Measurements from ENCODE around the gene ACSBG1.

ACSBG1 gene

GRCh38 chr15:78201281-78202190 lies 32.8 kb downstream of the ACSBG1 start:
- Histone ChIP-seq H3K4me2 (ENCODE audit: low read length, poor library complexity, severe bottlenecking) (no peak overlapping the region), H3K27me3 (ENCODE audit: control insufficient read depth in 1 of 2, insufficient read depth in 1 of 2, low read length in 2 of 2) (peaks cover 3 to 59% of the 10 kb centered on the region in 2 experiments), H4K8ac (ENCODE audit: low read length) (no peak overlapping the region), H3K4ac (ENCODE audit: low read depth in 1 of 2, low read length in 2 of 2) (no peak overlapping the region), H3K23ac (ENCODE audit: low read length in 2 of 2) (no peak overlapping the region), H3K27ac (ENCODE audit: low read length, poor library complexity, severe bottlenecking) (no peak overlapping the region), H2AK5ac (ENCODE audit: low read length, severe bottlenecking) (no peak overlapping the region), H3K18ac (ENCODE audit: low read depth in 1 of 2, low read length in 2 of 2) (no peak overlapping the region), H3K79me1 (replicated peaks; ENCODE audit: low read length, poor library complexity, severe bottlenecking) (no peaks in the 10 kb centered on the region), H3K9ac (ENCODE audit: low read length) (no peak overlapping the region), H2BK120ac (ENCODE audit: low read depth, low read length) (no peak overlapping the region), H2BK12ac (ENCODE audit: low read length in 2 of 2) (no peak overlapping the region), H2BK15ac (ENCODE audit: low read depth, poor library complexity, severe bottlenecking) (no peak overlapping the region), H4K91ac (ENCODE audit: low read length) (no peak overlapping the region), H3K4me3 (ENCODE audit: insufficient read depth in 1 of 2, low read depth in 1 of 2, low read length in 2 of 2) (no peak overlapping the region), H3K36me3 (ENCODE audit: control insufficient read depth in 1 of 2, insufficient read depth in 2 of 2, low read depth in 1 of 2, low read length in 2 of 2) (no peaks in the 10 kb centered on the region), H3K9me3 (ENCODE audit: control insufficient read depth, low read length) (no peaks in the 10 kb centered on the region), H2AFZ (ENCODE audit: low read depth, low read length) (no peak overlapping the region), H3K14ac (ENCODE audit: low read length in 2 of 2) (no peak overlapping the region), H3K4me1 (ENCODE audit: control insufficient read depth, insufficient read depth, low read depth, low read length) (peaks cover 17% of the 10 kb centered on the region), H2BK5ac (ENCODE audit: low read depth, low read length, poor library complexity, severe bottlenecking) (no peak overlapping the region)
- no peak for DNase-seq
- WGBS = 79% methylated on average over 8 of the region's 10 CpGs

- Histone ChIP-seq H2AK5ac (ENCODE audit: low read length, severe bottlenecking) (no peak overlapping the region), H3K9me3 (ENCODE audit: control insufficient read depth, low read length) (no peaks in the 10 kb centered on the region), H3K23ac (ENCODE audit: low read length in 2 of 2) (no peak overlapping the region), H2BK120ac (ENCODE audit: low read depth, low read length) (no peak overlapping the region), H3K4me3 (ENCODE audit: insufficient read depth in 1 of 2, low read depth in 1 of 2, low read length in 2 of 2) (no peak overlapping the region), H3K79me1 (replicated peaks; ENCODE audit: low read length, poor library complexity, severe bottlenecking) (no peaks in the 10 kb centered on the region), H3K4me1 (ENCODE audit: control insufficient read depth, insufficient read depth, low read depth, low read length) (peaks cover 8% of the 10 kb centered on the region), H2BK15ac (ENCODE audit: low read depth, poor library complexity, severe bottlenecking) (no peak overlapping the region), H3K9ac (ENCODE audit: low read length) (no peak overlapping the region), H3K27ac (ENCODE audit: low read length, poor library complexity, severe bottlenecking) (no peak overlapping the region), H2AFZ (ENCODE audit: low read depth, low read length) (no peak overlapping the region), H3K4ac (ENCODE audit: low read depth in 1 of 2, low read length in 2 of 2) (no peak overlapping the region), H3K27me3 (ENCODE audit: control insufficient read depth in 1 of 2, insufficient read depth in 1 of 2, low read length in 2 of 2) (peaks cover 3 to 59% of the 10 kb centered on the region in 2 experiments), H3K36me3 (ENCODE audit: control insufficient read depth in 1 of 2, insufficient read depth in 2 of 2, low read depth in 1 of 2, low read length in 2 of 2) (no peaks in the 10 kb centered on the region), H3K4me2 (ENCODE audit: low read length, poor library complexity, severe bottlenecking) (no peak overlapping the region), H4K91ac (ENCODE audit: low read length) (no peak overlapping the region), H3K14ac (ENCODE audit: low read length in 2 of 2) (no peak overlapping the region), H4K8ac (ENCODE audit: low read length) (no peak overlapping the region), H2BK12ac (ENCODE audit: low read length in 2 of 2) (no peak overlapping the region), H2BK5ac (ENCODE audit: low read depth, low read length, poor library complexity, severe bottlenecking) (no peak overlapping the region), H3K18ac (ENCODE audit: low read depth in 1 of 2, low read length in 2 of 2) (no peak overlapping the region)
- DNase-seq = no peak
- WGBS = 90% methylated on average over 10 of the region's 10 CpGs
These were observed 34.0 kb downstream of the ACSBG1 start for GRCh38 chr15:78200276-78200930.

GRCh38 chr15:78197632-78198031 lies 36.7 kb downstream of the ACSBG1 start:
- Histone ChIP-seq H4K91ac (ENCODE audit: low read length) (no peak overlapping the region), H2BK15ac (ENCODE audit: low read depth, poor library complexity, severe bottlenecking) (no peak overlapping the region), H2AK5ac (ENCODE audit: low read length, severe bottlenecking) (no peak overlapping the region), H3K23ac (ENCODE audit: low read length in 2 of 2) (no peak overlapping the region), H2BK5ac (ENCODE audit: low read depth, low read length, poor library complexity, severe bottlenecking) (no peak overlapping the region), H3K4me3 (ENCODE audit: insufficient read depth in 1 of 2, low read depth in 1 of 2, low read length in 2 of 2) (no peak overlapping the region), H3K4me2 (ENCODE audit: low read length, poor library complexity, severe bottlenecking) (no peak overlapping the region), H3K9me3 (ENCODE audit: control insufficient read depth, low read length) (no peaks in the 10 kb centered on the region), H3K36me3 (ENCODE audit: control insufficient read depth in 1 of 2, insufficient read depth in 2 of 2, low read depth in 1 of 2, low read length in 2 of 2) (no peaks in the 10 kb centered on the region), H3K27ac (ENCODE audit: low read length, poor library complexity, severe bottlenecking) (no peak overlapping the region), H2AFZ (ENCODE audit: low read depth, low read length) (no peak overlapping the region), H2BK12ac (ENCODE audit: low read length in 2 of 2) (no peak overlapping the region), H4K8ac (ENCODE audit: low read length) (no peak overlapping the region), H3K9ac (ENCODE audit: low read length) (no peak overlapping the region), H3K18ac (ENCODE audit: low read depth in 1 of 2, low read length in 2 of 2) (no peak overlapping the region), H3K4me1 (ENCODE audit: control insufficient read depth, insufficient read depth, low read depth, low read length) (no peaks in the 10 kb centered on the region), H2BK120ac (ENCODE audit: low read depth, low read length) (no peak overlapping the region), H3K14ac (ENCODE audit: low read length in 2 of 2) (no peak overlapping the region), H3K27me3 (ENCODE audit: control insufficient read depth in 1 of 2, insufficient read depth in 1 of 2, low read length in 2 of 2) (peaks cover 3 to 52% of the 10 kb centered on the region in 2 experiments), H3K79me1 (replicated peaks; ENCODE audit: low read length, poor library complexity, severe bottlenecking) (no peaks in the 10 kb centered on the region), H3K4ac (ENCODE audit: low read depth in 1 of 2, low read length in 2 of 2) (no peak overlapping the region)
- WGBS = 83% methylated on average over 5 of the region's 7 CpGs
- no peak for DNase-seq

- H2AK5ac ChIP-seq (ENCODE audit: low read length, severe bottlenecking) = no peak overlapping the region
- H3K9me3 ChIP-seq (ENCODE audit: control insufficient read depth, low read length) = peaks cover 12% of the 10 kb centered on the region
- H3K9ac ChIP-seq (ENCODE audit: low read length) = no peak overlapping the region
- no peak overlapping the region for H2BK12ac ChIP-seq (ENCODE audit: low read length in 2 of 2)
- peaks cover 8 to 51% of the 10 kb centered on the region in 2 experiments for H3K27me3 ChIP-seq (ENCODE audit: control insufficient read depth in 1 of 2, insufficient read depth in 1 of 2, low read length in 2 of 2)
- DNase-seq = no peak
- no peak overlapping the region for H3K14ac ChIP-seq (ENCODE audit: low read length in 2 of 2)
- no peak overlapping the region for H3K4me2 ChIP-seq (ENCODE audit: low read length, poor library complexity, severe bottlenecking)
- no peaks in the 10 kb centered on the region for H3K36me3 ChIP-seq (ENCODE audit: control insufficient read depth in 1 of 2, insufficient read depth in 2 of 2, low read depth in 1 of 2, low read length in 2 of 2)
- H2BK120ac ChIP-seq (ENCODE audit: low read depth, low read length) = no peak overlapping the region
- no peak overlapping the region for H3K27ac ChIP-seq (ENCODE audit: low read length, poor library complexity, severe bottlenecking)
- H2BK15ac ChIP-seq (ENCODE audit: low read depth, poor library complexity, severe bottlenecking) = no peak overlapping the region
- no peak overlapping the region for H3K18ac ChIP-seq (ENCODE audit: low read depth in 1 of 2, low read length in 2 of 2)
- no peak overlapping the region for H2BK5ac ChIP-seq (ENCODE audit: low read depth, low read length, poor library complexity, severe bottlenecking)
- 39% methylated on average over 6 of the region's 7 CpGs for WGBS
- H4K91ac ChIP-seq (ENCODE audit: low read length) = no peak overlapping the region
- no peak overlapping the region for H3K4me3 ChIP-seq (ENCODE audit: insufficient read depth in 1 of 2, low read depth in 1 of 2, low read length in 2 of 2)
- H3K23ac ChIP-seq (ENCODE audit: low read length in 2 of 2) = no peak overlapping the region
- no peaks in the 10 kb centered on the region for H3K4me1 ChIP-seq (ENCODE audit: control insufficient read depth, insufficient read depth, low read depth, low read length)
- H2AFZ ChIP-seq (ENCODE audit: low read depth, low read length) = no peak overlapping the region
- H3K79me1 ChIP-seq (replicated peaks; ENCODE audit: low read length, poor library complexity, severe bottlenecking) = no peaks in the 10 kb centered on the region
- no peak overlapping the region for H4K8ac ChIP-seq (ENCODE audit: low read length)
- H3K4ac ChIP-seq (ENCODE audit: low read depth in 1 of 2, low read length in 2 of 2) = no peak overlapping the region
These were observed 38.6 kb downstream of the ACSBG1 start for GRCh38 chr15:78195735-78196201.
